PC-3 (cell line): ENCODE measurements around the gene FCHO2. TPM values are rescaled to one million over a fixed set of nuclear protein-coding genes. Genes with fewer than 3 reads are reported as not detected.

Experiments used
- ATAC-seq: fragments of 200-7000 bp; cut with Tn5 transposase; 2 replicates; pipeline ENCODE4 v1.9.1; 2020; ENCODE audit warnings: mild to moderate bottlenecking, moderate library complexity
- BruUV-seq: library from RNA; stranded (reverse); fragments of 400-500 nt; replicated peaks from 2 replicates; lab custom pipeline; 2021; lab: Mats Ljungman, UMichigan
- CTCF ChIA-PET: fragments of 300-600 bp; sonication (Branson Sonifier 250); formaldehyde crosslinking; loops from one replicate; lab custom pipeline; 2022; ENCODE audit warnings: antibody characterized with exemption; lab: Charles Lee
- POLR2A ChIA-PET: fragments of 300-600 bp; sonication (Branson Sonifier 250); formaldehyde crosslinking; loops from one replicate; lab custom pipeline; 2022; ENCODE audit warnings: antibody characterized with exemption; ENCODE audit not compliant: unreplicated experiment; lab: Charles Lee
- DNase-seq: peaks from one replicate; pipeline ENCODE4 v3.0.0-alpha.2; 2015
- H2AFZ ChIP-seq: fragments of 300-600 bp; sonication (generic); 2 replicates; pipeline ENCODE4 v1.6.0; 2016; ENCODE audit warnings: antibody characterized with exemption, low read length
- H3F3A ChIP-seq: fragments of 300-600 bp; sonication (generic); one replicate; pipeline ENCODE4 v1.6.0; 2017; ENCODE audit warnings: antibody characterized with exemption, low read length, control low read depth, mild to moderate bottlenecking; ENCODE audit not compliant: unreplicated experiment
- H3K27ac ChIP-seq: fragments of 300-600 bp; sonication (generic); 2 replicates; pipeline ENCODE4 v1.5.1; 2016; ENCODE audit warnings: mild to moderate bottlenecking, low read length
- H3K27me3 ChIP-seq: fragments of 300-600 bp; sonication (generic); 2 replicates; pipeline ENCODE4 v1.6.1; 2016; ENCODE audit warnings: low read length, mixed read lengths
- H3K36me3 ChIP-seq: fragments of 300-600 bp; sonication (generic); 2 replicates; pipeline ENCODE4 v1.6.1; 2016; ENCODE audit warnings: low read depth, mixed run types, low read length, mixed read lengths
- H3K4me1 ChIP-seq: fragments of 300-600 bp; sonication (generic); 2 replicates; pipeline ENCODE4 v1.5.1; 2016; ENCODE audit warnings: low read length; ENCODE audit not compliant: insufficient read depth
- H3K4me2 ChIP-seq: fragments of 300-600 bp; sonication (generic); 2 replicates; pipeline ENCODE4 v1.6.0; 2016; ENCODE audit warnings: low read length
- H3K4me3 ChIP-seq: fragments of 300-600 bp; sonication (generic); 2 replicates; pipeline ENCODE4 v1.5.1; 2016; ENCODE audit warnings: mild to moderate bottlenecking, low read length, mixed read lengths
- H3K79me2 ChIP-seq: fragments of 300-600 bp; sonication (generic); 2 replicates; pipeline ENCODE4 v1.6.1; 2017; ENCODE audit warnings: low read length, mixed read lengths
- H3K9ac ChIP-seq: fragments of 300-600 bp; sonication (generic); 2 replicates; pipeline ENCODE4 v1.6.0; 2016; ENCODE audit warnings: mild to moderate bottlenecking, low read length
- H3K9me2 ChIP-seq: fragments of 300-600 bp; sonication (generic); replicated peaks from 2 replicates; pipeline ENCODE4 v1.6.1; 2016; ENCODE audit warnings: mixed run types, low read length, mixed read lengths
- H3K9me3 ChIP-seq: fragments of 300-600 bp; sonication (generic); 2 replicates; pipeline ENCODE4 v1.6.1; 2016; ENCODE audit warnings: low read length, mixed read lengths
- H4K20me1 ChIP-seq: fragments of 300-600 bp; sonication (generic); 2 replicates; pipeline ENCODE4 v1.6.1; 2016; ENCODE audit warnings: low read length, mixed read lengths
- EZH2 ChIP-seq: fragments of 300-600 bp; sonication (generic); IDR thresholded peaks from one replicate; pipeline ENCODE4 v1.6.1; 2017; ENCODE audit warnings: antibody characterized with exemption, mild to moderate bottlenecking, low read length; ENCODE audit not compliant: unreplicated experiment
- EZH2phosphoT487 ChIP-seq: fragments of 300-600 bp; sonication (generic); IDR thresholded peaks from 2 replicates; pipeline ENCODE4 v1.6.1; 2018; ENCODE audit warnings: mild to moderate bottlenecking, antibody characterized with exemption, low read length, borderline replicate concordance
- intact Hi-C: fragments of 100-400 bp; cut with micrococcal nuclease; formaldehyde crosslinking; loops from 2 replicates; pipeline ENCODE4 v1.9.0; 2023
- total RNA-seq: library from RNA; depleted of rRNA; stranded (reverse); fragments of >200 nt; gene quantifications from 2 replicates; pipeline ENCODE4 v1.2.3, GENCODE V29; 2014
- TF ChIP-seq, protein P1 (sequence below): fragments of 300-600 bp; sonication (generic); conservative IDR thresholded peaks from 2 replicates; pipeline ENCODE4 v1.5.1; 2017; ENCODE audit warnings: antibody characterized with exemption, low read depth, mild to moderate bottlenecking, low read length

Gene FCHO2
- total RNA-seq, 1 experiment from 2014 or later: 5.9 TPM

DNA sequence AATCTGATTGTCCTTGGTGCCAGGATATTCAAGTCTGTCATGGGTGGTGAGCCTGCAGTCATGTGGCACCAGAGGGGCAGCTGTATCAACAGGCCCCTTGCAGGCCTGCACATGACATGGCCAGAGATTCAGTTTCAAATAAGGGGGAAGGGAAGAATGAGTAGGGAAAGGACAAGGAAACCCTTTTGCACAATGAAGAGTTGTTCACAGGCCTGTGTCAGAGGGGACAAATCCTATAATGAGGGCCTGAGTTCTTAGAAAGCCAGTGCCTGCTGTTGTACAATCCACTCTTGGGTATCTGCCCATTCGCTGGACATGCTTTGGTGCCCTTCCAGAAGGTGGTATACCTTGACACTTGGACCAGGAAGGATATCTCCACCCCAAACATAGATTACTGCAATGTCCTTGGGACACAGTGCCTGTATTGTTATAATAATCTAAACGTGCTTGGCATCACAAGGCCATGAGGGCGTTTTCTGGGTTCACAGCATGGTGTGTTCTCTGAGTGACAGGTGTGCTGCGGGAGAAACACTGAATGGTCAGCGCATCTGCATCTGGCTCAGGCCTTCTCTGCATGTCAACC lies 162.6 kb downstream of the FCHO2 start:
- Histone ChIP-seq H3K4me1 (peaks cover 43% of the 10 kb centered on the region), H3K4me2 (no peak overlapping the region), H4K20me1 (no peaks in the 10 kb centered on the region), H3F3A (no peaks in the 10 kb centered on the region), H3K9me3 (no peaks in the 10 kb centered on the region), H2AFZ (no peak overlapping the region), H3K36me3 (no peaks in the 10 kb centered on the region), H3K4me3 (no peak overlapping the region), H3K27ac (no peak overlapping the region), H3K27me3 (no peaks in the 10 kb centered on the region), H3K9ac (no peak overlapping the region), H3K9me2 (no peaks in the 10 kb centered on the region), H3K79me2 (no peaks in the 10 kb centered on the region)
- POLR2A ChIA-PET: no interaction called here
- BruUV-seq: no TSS peak
- intact Hi-C loops: no loop called here
- DNase-seq: no peak
- no peak for ATAC-seq
- CTCF ChIA-PET: no interaction called here
- TF ChIP-seq, protein P1, sequence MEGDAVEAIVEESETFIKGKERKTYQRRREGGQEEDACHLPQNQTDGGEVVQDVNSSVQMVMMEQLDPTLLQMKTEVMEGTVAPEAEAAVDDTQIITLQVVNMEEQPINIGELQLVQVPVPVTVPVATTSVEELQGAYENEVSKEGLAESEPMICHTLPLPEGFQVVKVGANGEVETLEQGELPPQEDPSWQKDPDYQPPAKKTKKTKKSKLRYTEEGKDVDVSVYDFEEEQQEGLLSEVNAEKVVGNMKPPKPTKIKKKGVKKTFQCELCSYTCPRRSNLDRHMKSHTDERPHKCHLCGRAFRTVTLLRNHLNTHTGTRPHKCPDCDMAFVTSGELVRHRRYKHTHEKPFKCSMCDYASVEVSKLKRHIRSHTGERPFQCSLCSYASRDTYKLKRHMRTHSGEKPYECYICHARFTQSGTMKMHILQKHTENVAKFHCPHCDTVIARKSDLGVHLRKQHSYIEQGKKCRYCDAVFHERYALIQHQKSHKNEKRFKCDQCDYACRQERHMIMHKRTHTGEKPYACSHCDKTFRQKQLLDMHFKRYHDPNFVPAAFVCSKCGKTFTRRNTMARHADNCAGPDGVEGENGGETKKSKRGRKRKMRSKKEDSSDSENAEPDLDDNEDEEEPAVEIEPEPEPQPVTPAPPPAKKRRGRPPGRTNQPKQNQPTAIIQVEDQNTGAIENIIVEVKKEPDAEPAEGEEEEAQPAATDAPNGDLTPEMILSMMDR: no peak
- TF ChIP-seq EZH2 (no peak), EZH2phosphoT487 (no peak)

DNA sequence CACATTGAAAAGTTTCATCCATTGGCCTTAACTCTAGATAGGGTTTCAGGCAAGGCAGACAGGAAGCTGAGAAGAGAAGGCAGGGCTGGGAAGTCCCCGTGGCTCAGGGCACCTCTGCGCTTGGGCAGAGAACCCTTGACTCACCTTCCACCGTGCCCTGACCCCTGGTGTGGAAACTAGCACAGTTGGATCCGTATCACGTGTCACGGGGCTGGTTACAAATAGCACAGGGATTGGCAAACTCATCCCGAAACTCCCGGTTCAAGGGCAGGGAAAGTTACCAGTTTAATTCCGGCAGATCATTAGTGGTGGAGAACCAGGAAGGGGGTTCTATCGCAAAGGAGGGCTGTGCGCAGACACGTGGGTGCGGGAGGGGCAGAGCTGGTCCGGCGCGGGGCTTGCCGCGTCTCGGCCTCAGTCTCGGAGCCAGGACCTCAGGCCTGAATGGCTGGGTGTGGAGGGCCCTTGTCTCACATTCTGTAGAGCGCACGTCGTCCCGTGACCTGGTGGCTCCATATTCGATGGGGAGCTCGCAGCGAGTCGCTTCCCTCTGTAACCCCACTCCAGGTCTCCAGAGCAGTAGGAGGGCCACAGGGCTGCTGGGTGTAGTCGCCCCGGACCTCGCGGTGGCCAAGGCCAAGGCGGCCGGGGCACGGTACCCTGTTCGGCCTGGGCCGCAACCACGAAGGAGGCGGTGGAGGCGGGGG lies 163.8 kb downstream of the FCHO2 start:
- no peaks in the 10 kb centered on the region for H3K9me2 ChIP-seq
- H3K36me3 ChIP-seq: no peaks in the 10 kb centered on the region
- H3K4me1 ChIP-seq: peaks cover 40% of the 10 kb centered on the region
- TF ChIP-seq EZH2phosphoT487 (no peak), EZH2 (no peak)
- TF ChIP-seq, protein P1: no peak
- ChIA-PET POLR2A (no interaction called here), CTCF (no interaction called here)
- H3K9me3 ChIP-seq: no peaks in the 10 kb centered on the region
- BruUV-seq: no TSS peak
- no peak overlapping the region for H3K4me3 ChIP-seq
- ATAC-seq: no peak
- no peak for DNase-seq
- no peaks in the 10 kb centered on the region for H3K27me3 ChIP-seq
- H3K9ac ChIP-seq: no peak overlapping the region
- H3K27ac ChIP-seq: no peak overlapping the region
- no peaks in the 10 kb centered on the region for H3F3A ChIP-seq
- H3K79me2 ChIP-seq: no peaks in the 10 kb centered on the region
- H4K20me1 ChIP-seq: no peaks in the 10 kb centered on the region
- intact Hi-C loops: no loop called here
- no peak overlapping the region for H2AFZ ChIP-seq
- no peak overlapping the region for H3K4me2 ChIP-seq
